ENCODE data around the gene RGS16. TPM values are rescaled to one million over a fixed set of nuclear protein-coding genes. Genes with fewer than 3 reads are reported as not detected.

RGS16 gene
- total RNA-seq, 1 experiment from 2014 or later = 0.23 TPM

DNA sequence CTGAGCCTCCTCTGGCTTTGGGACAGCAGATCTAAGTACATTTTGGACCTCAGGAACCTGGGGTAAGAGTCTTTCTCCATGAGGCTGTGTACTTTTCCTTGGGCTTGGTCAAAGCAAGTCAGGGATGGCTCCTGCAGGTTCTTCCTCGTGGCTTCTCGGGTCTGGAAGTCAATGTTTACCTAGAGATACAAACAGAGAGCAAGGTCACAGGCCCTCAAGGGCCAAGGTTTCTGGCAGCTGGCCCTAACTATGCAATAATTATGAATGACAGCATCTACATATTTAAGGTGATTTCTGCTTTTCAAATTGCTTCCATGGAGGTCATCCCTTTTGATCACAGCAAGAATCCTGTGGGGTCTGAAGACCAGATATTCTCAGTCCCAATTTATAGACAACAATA is 42.5 kb upstream of the RGS16 start:
- in situ Hi-C loops (cut with HindIII; ENCODE audit: low pct_unique_long_range_greater_than_20kb, low sequenced_read_pairs) = no loop called here
- intact Hi-C loops (cut with micrococcal nuclease; ENCODE audit: unreplicated experiment) = no loop called here
- ChIA-PET CTCF (no interaction called here), POLR2A (no interaction called here)
- BruUV-seq (replicated peaks) = no TSS peak
- TF ChIP-seq POLR2AphosphoS5 (IDR thresholded peaks at IDR 0.05; ENCODE audit: low read depth, low read length) = no peak
- no peak for TF ChIP-seq REST (IDR thresholded peaks at IDR 0.05; ENCODE audit: insufficient read depth in 1 of 2, low read depth in 2 of 2, low read length in 1 of 2)
- no peak for TF ChIP-seq SIN3A (IDR thresholded peaks at IDR 0.05; ENCODE audit: borderline replicate concordance, insufficient read depth, low read depth, low read length)
- TF ChIP-seq, protein P1, sequence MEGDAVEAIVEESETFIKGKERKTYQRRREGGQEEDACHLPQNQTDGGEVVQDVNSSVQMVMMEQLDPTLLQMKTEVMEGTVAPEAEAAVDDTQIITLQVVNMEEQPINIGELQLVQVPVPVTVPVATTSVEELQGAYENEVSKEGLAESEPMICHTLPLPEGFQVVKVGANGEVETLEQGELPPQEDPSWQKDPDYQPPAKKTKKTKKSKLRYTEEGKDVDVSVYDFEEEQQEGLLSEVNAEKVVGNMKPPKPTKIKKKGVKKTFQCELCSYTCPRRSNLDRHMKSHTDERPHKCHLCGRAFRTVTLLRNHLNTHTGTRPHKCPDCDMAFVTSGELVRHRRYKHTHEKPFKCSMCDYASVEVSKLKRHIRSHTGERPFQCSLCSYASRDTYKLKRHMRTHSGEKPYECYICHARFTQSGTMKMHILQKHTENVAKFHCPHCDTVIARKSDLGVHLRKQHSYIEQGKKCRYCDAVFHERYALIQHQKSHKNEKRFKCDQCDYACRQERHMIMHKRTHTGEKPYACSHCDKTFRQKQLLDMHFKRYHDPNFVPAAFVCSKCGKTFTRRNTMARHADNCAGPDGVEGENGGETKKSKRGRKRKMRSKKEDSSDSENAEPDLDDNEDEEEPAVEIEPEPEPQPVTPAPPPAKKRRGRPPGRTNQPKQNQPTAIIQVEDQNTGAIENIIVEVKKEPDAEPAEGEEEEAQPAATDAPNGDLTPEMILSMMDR (IDR thresholded peaks at IDR 0.05) = no peak
- TF ChIP-seq TCF7L2 (IDR thresholded peaks at IDR 0.05; ENCODE audit: low read depth, low read length) = no peak
- no peak for ATAC-seq
- Histone ChIP-seq H3K27me3 (ENCODE audit: control insufficient read depth, insufficient read depth, low read length) (no peaks in the 10 kb centered on the region), H3K9me3 (ENCODE audit: control insufficient read depth, insufficient read depth, low read depth, low read length) (no peaks in the 10 kb centered on the region), H3K36me3 (ENCODE audit: control insufficient read depth, insufficient read depth, low read length) (no peaks in the 10 kb centered on the region), H3K27ac (ENCODE audit: low read length) (no peak overlapping the region), H3K4me1 (ENCODE audit: control insufficient read depth, insufficient read depth, low read length) (no peaks in the 10 kb centered on the region), H3K4me3 (ENCODE audit: low read depth in 2 of 2, low read length in 2 of 2) (no peak overlapping the region)
- DNase-seq (ENCODE audit: low read depth, low spot score) = no peak

GRCh38 chr1:182644886-182645285 is 40.7 kb upstream of the RGS16 start:
- TF ChIP-seq, protein P1 (IDR thresholded peaks at IDR 0.05) = no peak
- no peak for TF ChIP-seq TCF7L2 (IDR thresholded peaks at IDR 0.05; ENCODE audit: low read depth, low read length)
- no peak for TF ChIP-seq POLR2AphosphoS5 (IDR thresholded peaks at IDR 0.05; ENCODE audit: low read depth, low read length)
- no peak for TF ChIP-seq REST (IDR thresholded peaks at IDR 0.05; ENCODE audit: insufficient read depth in 1 of 2, low read depth in 2 of 2, low read length in 1 of 2)
- no peak for TF ChIP-seq SIN3A (IDR thresholded peaks at IDR 0.05; ENCODE audit: borderline replicate concordance, insufficient read depth, low read depth, low read length)
- no peaks in the 10 kb centered on the region for H3K4me1 ChIP-seq (ENCODE audit: control insufficient read depth, insufficient read depth, low read length)
- CTCF ChIA-PET = interaction anchor here (0.6 kb wide), 1 partner anchor 8 kb away, joined by 3 read pairs; no protein-coding TSS in a partner anchor
- ATAC-seq = no peak
- intact Hi-C loops (cut with micrococcal nuclease; ENCODE audit: unreplicated experiment) (no loop called here), in situ Hi-C loops (cut with HindIII; ENCODE audit: low pct_unique_long_range_greater_than_20kb, low sequenced_read_pairs) (no loop called here)
- H3K27me3 ChIP-seq (ENCODE audit: control insufficient read depth, insufficient read depth, low read length) = no peaks in the 10 kb centered on the region; the same call in 1 of the 2 replicates
- H3K9me3 ChIP-seq (ENCODE audit: control insufficient read depth, insufficient read depth, low read depth, low read length) = no peaks in the 10 kb centered on the region
- H3K4me3 ChIP-seq (ENCODE audit: low read depth in 2 of 2, low read length in 2 of 2) = no peak overlapping the region
- no peak for DNase-seq (ENCODE audit: low read depth, low spot score)
- H3K27ac ChIP-seq (ENCODE audit: low read length) = no peak overlapping the region
- H3K36me3 ChIP-seq (ENCODE audit: control insufficient read depth, insufficient read depth, low read length) = no peaks in the 10 kb centered on the region
- no TSS peak for BruUV-seq (replicated peaks)
- POLR2A ChIA-PET = no interaction called here
